LHCN-M2 (cell line): Measurements from ENCODE around the gene TAB2. TPM values are rescaled to one million over a fixed set of nuclear protein-coding genes. Genes with fewer than 3 reads are reported as not detected.
"Not testable (repeated sequence)": the region's sequence is repeated elsewhere in the genome, so short reads cannot be mapped to it uniquely, and the experiment has no call there.

Experiments
- DNase-seq: peaks from one replicate; pipeline ENCODE4 v3.0.0-alpha.2; 2012; ENCODE audit warnings: low read depth
- total RNA-seq: library from RNA; depleted of rRNA; stranded (reverse); fragments of >200 nt; gene quantifications from 2 replicates; pipeline ENCODE4 v1.2.3, GENCODE V29; 2014; rRNA removed

Gene TAB2
- total RNA-seq, 1 experiment from 2014 or later: 23.1 TPM

DNA sequence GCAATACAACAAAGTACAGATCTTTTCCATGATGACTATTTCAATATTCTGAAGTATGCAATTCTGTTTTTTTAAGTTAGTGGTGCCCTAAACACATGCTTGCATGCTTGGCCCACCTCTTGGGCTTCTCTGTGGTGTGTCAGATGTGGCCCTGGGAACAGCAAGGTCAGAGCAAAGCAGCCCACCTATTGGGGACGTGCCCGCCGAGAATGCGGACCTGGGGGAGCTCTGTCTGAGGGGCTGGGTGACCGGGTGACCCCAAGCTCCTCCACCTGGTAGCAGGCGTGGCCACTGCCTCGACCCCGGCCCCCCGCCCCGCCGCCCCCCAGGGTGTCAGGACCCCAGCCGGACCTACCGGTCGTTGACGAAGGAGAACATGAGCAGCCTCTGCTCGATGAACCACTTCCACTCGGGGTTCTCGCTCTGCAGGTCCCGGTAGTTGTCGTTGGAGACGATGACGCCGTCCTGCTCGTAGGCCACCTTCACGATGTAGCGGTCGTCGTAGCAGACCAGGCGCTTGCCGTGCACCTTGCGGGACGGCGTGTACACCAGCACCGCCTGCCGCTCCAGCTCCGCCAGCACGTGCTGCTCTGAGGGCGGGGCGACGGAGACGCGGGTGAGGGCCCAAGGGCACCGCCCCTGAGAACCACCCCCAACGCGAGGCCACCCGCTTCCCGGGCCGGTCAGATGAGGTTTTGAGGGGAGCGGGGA is 139.0 kb downstream of the TAB2 start:
- no peak for DNase-seq

DNA sequence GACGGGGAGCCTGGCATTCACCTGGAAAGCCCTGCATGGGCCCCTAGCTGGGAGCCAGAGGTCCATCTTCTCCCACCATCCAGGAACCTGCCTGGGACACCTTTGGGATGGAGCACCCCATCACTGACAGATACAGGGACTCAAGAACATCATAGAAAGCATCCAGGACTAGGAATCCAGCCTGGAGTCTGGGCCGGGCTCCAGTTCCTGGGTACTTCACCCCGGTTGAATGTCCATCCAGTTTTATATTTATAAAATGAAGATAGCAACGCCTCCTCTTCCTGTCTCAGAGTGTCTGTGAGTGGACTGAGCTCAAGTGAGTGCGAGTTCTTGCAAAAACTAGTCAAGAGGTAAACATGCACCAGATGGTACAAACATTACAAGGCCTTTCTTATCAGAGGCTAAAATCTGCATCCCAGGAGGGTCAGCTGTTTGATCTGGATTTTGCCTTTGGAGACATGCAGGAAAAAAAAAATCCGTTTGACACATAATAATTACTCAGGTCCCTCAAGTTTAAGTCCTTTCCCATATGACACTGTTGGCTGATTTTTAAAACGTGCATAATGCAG is 139.9 kb downstream of the TAB2 start:
- DNase-seq: no peak

DNA sequence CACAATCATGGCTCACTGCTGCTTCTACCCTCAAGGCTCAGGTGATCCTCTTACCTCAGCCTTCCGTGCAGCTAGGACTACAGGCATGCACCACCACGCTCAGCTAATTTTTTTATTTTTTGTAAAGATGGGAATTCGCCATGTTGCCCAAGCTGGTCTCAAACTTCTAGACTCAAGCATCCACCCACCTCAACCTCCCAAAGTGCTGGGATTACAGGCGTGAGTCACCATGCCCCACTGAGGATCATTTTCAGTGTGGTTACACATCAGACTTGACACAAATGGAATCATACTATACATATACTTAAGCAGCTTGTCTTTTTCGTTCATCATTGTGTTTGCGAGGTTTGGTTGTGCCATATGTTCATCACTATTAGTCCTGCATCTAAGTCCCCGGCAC is 140.7 kb downstream of the TAB2 start:
- no peak for DNase-seq

DNA sequence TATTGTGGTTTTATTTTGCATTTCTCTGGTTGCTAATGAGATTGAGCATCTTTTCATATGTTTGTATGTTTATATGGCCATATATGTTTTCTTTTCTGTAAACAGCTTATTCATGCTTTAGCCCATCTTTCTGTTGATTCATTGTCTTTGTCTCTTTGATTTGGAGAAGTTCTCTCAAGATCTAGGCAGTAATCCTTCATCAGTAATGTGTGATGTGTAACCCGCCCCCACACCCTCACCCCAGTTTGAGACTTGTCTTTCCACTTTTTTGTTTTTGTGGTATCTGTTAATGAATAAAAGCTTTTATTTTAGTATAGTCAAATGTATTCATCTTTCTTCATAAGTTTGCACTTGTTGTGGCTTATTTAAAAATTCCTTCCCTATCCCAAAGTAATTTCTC is 141.3 kb downstream of the TAB2 start:
- DNase-seq: no peak

DNA sequence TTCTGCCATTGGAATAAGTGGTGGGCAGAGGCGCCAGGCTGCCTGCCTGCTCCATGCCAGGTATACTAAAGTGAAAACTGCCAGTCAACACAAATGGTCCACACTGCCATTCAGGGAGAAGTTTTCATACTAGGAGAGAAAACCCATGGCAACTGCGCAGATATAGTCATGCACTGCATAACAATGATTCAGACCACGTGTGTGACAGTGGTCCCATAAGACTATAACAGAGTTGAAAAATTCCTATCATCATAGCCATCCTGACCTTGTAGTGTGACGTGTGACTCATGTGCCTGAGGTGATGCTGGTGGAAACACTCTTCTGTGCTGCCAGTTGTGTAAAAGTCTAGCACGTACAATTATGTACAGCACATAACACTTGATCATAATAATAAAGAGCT is 142.2 kb downstream of the TAB2 start:
- peak; percentile 58 for DNase-seq

DNA sequence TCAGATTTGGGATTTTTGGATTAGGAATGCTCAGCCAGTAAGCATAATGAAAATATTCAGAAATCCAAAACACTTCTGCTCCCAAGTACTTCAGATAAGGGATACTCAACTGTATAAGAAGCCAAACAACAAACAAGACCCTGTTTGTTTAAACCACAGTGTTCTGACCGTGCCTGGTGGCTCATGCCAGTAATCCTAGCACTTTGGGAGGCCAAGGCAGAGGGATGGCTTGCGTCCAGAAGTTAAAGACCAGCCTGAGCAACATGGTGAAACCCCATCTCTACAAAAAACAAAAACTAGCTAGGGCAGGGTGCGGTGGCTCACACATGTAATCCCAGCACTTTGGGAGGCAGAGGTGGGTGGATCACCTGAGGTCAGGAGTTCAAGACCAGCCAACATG is 142.7 kb downstream of the TAB2 start:
- DNase-seq: not testable (repeated sequence)

Other genes starting within 250 kb of the TAB2 start
- gene SUMO4, start 82.5 kb downstream of the TAB2 start, total RNA-seq: 0.34 and 2.1 TPM in 2 replicates
- 0.06 TPM in 1 of 2 replicates, not detected in the other for gene ZC3H12D, start 167.3 kb downstream of the TAB2 start, total RNA-seq
- gene PPIL4, start 228.3 kb downstream of the TAB2 start, total RNA-seq: 34.8 and 35.9 TPM in 2 replicates
- 47.9 and 54.2 TPM in 2 replicates for gene GINM1, start 248.7 kb downstream of the TAB2 start, total RNA-seq